ENCODE measurements around the gene ALPG.
A peak's percentile ranks its signal among the peaks of the same experiment; 100 is the strongest.
"Not testable (repeated sequence)": the region's sequence is repeated elsewhere in the genome, so short reads cannot be mapped to it uniquely, and the experiment has no call there.

ALPG gene

DNA sequence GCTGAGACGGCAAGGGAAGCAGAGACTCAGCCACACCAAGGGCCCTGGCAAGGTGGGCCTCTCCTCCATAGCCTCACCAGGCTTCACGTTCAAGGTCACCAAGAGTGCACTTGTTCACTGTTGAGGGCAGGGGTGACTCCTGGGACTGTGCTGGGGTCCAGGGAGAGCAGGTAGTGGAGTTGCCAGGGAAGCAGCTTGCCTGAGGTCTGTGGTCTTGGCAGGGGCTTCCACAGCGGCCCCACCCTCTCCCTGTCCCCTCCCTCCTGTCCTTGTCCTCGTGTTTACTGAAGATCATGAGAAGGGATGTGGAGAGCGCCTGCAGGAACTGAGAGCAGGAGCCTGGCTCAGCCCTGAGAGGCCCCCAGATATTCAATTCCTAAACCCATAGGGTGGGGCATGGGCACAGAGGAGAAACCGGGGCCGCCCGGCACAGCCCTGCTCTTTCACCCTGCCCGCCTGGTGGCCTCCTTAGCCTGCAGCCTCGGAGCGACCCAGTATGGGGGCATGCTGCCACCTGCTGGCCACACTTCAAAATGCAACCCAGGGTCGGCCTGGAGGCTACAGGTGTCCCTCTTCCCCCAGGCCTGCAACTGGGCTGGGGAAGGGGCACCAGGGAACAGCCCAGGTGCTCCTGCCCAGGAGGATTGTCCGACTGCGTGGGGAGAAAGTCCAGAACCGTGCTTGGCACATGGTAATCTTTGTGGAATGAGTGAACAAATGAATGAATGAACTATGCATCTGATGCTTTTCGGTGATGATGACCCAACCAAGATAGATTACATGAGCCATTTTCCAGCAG is 33.8 kb downstream of the ALPG start:
- peak; percentile 77 for DNase-seq (ENCODE audit: low spot score)

GRCh38 chr2:232441147-232441651 is 34.6 kb downstream of the ALPG start:
- no peak for DNase-seq (ENCODE audit: low spot score)

DNA sequence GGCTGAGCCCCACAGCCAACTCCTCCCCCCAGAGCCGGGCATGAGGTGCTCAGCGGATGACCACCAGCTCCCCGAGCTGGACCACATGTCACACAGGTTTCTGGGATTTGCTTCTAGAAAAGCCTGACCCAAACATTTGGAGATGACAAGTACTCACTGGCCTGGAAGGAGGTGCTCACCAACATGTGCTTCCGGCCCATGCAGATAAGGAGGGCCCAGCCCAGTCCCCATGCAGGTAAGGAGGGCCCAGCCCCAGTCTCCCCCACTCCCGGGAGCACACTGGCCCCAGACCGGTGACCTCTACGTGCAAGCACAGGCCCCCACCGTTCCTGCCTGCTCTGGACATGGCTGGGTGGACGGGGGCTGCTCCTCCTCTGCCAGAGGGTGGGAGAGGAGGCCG is 35.3 kb downstream of the ALPG start:
- DNase-seq (ENCODE audit: low spot score), result not testable (repeated sequence)

- DNase-seq (ENCODE audit: low spot score), result not testable (repeated sequence)
Measured at GRCh38 chr2:232442431-232442830, 35.8 kb downstream of the ALPG start.

GRCh38 chr2:232443047-232443446 is 36.4 kb downstream of the ALPG start:
- DNase-seq (ENCODE audit: low spot score), result not testable (repeated sequence)

DNA sequence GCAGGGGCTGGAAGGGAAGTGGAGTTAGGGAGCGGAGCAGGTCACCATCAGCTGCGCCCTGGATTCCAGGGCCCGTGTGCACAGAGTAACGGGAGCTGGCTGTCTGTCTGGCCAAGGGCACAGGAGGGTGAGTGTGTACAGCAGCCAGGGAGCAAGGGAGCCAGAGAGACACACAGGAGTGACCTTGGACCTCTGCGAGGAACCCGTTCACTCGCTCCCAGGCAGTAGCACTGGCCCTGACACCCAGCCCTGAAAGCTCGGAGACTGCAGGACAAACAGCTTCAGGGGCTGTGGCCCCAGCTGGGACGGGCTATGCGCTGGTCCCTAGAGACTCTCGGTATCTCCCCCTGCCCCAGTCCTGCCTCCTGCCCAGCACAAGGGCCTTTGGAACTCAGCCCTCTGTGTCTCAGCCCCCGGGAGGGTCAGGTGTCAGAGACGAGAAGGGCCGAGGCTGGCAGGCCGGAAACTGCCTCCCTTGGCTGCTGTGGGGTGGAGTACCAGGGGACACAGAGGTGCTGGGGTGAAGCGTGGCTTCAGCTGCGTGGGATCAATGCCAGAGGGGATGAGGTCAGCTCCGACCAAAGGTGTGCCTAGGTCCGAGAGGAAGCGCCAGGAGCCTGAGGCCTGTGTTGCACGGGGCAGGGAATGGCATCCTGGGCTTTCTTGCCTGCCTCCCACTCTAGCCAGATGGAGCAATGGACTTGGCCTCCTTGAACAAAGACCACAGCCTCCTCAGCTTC is 37.2 kb downstream of the ALPG start:
- not testable (repeated sequence) for DNase-seq (ENCODE audit: low spot score)

- DNase-seq (ENCODE audit: low spot score), result peak; percentile 68
Measured at GRCh38 chr2:232444409-232445148, 37.9 kb downstream of the ALPG start.

DNA sequence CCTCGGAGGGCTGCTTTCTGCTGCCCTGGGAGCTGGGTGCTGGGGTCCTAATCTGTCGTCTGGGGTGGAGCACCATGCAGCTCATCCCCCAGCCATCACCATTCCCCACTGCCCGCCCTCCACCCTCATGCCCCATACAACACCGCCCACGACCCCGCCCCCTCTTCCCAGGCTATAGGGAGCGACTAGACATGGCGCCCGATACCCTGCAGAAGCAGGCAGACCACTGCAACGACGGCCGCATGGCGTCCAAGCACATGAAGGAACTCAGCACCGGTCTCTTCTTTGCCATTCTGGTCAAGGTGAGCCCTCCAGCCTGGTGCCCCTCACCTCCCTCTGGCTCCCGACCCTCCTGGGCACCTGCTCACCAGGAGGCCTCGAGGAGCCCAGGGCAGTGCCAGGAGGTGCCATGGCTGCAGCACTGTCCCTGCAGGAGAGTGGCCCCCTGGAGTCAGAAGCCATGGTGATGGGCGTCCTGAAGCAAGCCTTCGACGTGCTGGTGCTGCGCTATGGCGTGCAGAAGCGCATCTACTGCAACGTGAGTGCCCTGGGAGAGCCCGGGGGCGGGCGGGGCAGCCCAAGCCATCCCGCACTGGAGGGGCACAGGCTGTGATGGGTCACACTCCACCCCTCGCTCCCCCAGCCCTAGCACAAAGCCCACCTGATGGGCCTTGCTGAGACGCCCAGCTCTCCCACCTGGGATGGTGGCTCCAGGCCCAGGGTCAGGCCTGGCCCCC is 38.7 kb downstream of the ALPG start:
- not testable (repeated sequence) for DNase-seq (ENCODE audit: low spot score)

- DNase-seq (ENCODE audit: low spot score), result not testable (repeated sequence)
Measured at GRCh38 chr2:232446266-232446777, 39.7 kb downstream of the ALPG start.

DNA sequence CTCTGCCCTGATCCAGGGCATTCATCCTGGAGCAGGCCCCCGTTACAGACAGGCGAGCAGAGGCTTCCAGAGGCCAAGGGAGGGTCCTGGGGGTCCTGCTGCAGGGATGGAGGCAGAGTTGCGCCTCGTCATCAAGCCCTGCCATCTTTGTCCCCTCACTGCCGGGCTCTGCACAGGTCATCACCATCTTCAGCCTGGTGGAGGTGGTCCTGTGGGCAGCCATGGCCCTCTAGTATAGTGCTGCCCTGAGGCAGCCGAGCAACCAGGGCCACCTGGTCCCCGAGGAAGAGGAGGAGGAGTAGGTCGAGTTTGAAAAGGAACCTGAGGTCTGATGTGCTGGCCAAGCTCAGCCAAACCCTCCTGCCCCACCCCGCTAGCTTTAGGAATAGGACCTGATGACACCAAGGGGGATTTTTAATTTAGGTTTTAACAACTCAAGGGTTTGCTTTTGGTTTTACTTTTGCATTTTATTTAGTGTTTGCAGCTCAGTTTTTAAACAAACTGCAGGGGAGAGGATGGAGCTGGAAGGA is 40.5 kb downstream of the ALPG start:
- no peak for DNase-seq (ENCODE audit: low spot score)

DNA sequence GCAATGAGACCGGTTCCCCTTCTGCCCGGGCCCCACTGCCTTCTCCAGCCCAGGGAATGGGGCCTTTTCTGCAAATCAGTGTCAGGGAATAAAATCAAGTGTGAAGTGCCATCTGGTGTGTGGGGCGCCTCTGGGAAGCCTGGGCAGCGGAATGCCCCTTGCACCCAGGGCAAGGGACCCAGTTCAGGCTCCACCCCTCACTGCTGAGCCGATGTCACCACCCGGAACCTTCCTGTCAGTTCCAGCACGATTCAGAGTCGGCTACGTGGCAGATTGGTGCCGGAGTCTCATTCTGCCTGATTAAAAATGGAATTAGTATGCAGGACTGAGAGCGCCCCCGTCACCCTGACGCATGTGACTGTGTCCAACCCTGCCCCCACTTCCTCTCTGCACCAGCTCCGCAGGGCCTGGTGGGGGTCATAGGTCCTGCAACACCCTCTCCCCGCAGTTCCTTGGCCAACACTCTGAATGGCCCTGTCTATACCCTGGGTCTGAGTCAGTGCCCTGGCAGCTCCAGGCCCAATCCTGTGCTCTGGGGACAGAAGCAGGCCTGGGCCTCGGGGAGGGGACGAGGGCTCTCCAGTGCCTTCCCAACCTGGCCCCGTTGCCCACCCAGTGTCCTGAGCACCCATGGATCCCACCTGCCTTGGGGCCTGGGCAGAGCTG is 41.1 kb downstream of the ALPG start:
- DNase-seq (ENCODE audit: low spot score), result no peak

DNA sequence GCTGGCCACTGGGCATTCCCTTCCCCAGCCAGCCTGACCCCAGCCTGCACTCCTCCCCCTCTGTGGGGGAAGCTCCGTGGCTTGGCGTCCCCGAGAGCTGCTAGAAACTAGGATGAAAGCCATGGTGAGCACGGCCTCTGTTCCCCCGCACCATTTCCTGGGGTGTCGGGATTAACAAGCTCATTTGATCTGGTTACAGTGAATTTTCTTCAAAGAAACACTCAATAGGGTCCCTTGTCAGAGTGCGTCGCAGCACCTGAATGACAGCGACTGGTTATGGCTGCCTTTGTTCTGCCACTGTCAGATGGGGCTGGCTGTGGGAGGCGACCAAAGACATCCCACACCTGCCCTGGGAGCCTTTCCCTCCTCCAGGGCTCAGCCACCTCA is 41.7 kb downstream of the ALPG start:
- no peak for DNase-seq (ENCODE audit: low spot score)

DNA sequence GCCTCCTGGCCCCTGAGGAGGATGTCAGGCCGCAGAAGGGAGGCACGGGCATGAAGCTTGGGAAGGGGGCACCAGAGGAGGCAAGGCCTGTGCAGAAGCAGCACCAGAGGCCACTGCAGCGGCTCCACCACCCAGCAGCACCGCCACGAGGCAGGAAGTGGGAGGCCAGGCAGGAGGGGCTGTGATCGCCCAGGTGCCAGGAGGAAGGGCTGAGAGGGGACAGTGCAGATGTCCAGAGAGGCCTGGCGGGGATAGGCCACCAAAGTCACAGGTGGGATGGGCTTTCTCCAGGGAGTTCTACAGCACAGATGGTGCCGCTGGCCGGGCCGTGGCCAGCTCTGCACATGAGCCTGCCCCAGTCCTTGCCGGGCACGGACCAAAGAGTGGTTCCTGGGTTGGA is 43.3 kb downstream of the ALPG start:
- DNase-seq (ENCODE audit: low spot score), result no peak

GRCh38 chr2:232451645-232452044 is 45.0 kb downstream of the ALPG start:
- DNase-seq (ENCODE audit: low spot score), result not testable (repeated sequence)

GRCh38 chr2:232454630-232455029 is 48.0 kb downstream of the ALPG start:
- no peak for DNase-seq (ENCODE audit: low spot score)

DNA sequence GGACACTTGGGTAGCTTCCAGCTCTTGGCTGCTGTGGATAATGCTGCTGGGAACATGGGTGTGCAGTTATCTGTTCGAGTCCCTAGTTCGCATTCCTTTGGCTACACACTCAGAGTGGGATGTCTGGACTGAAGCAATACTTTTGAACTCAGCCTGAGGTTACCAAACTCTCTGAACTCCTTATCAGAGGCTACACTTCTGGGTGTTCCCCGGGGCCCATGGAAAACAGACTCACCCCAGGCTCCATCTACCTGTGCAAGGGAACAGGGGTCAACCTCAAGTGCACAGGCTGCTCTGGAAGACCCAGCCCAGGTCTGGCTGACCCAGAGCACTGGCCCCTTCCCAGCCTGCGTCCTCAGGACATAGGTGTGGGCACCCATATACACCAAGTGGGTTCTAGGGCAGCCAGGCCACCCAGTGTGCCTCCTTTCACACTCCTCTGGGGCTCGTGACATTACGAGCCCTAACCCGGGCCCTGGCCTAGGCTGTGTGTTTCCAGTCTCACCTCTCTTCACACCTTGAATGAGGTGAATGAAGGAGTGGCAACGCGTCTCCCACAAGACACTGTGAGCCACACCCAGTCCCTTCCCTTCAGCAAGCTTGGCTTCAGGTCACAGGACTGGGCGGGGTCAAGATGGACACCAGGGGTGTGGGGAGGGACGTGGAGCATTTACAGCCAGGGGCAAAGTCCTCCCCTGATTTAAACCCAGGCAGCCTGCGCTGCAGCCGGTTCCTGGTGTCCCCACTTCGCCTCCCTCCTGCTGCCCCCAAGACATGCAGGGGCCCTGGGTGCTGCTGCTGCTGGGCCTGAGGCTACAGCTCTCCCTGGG is 49.0 kb downstream of the ALPG start, which contains the start of gene ALPI:
Gene ALPI, plus strand, starts transcription at position 728 of the 830 bp plus-strand sequence. Its CDS starts 47 bp downstream, at position 775.
- no peak for DNase-seq (ENCODE audit: low spot score)

GRCh38 chr2:232456296-232457120 is 49.9 kb downstream of the ALPG start:
- no peak for DNase-seq (ENCODE audit: low spot score)

DNA sequence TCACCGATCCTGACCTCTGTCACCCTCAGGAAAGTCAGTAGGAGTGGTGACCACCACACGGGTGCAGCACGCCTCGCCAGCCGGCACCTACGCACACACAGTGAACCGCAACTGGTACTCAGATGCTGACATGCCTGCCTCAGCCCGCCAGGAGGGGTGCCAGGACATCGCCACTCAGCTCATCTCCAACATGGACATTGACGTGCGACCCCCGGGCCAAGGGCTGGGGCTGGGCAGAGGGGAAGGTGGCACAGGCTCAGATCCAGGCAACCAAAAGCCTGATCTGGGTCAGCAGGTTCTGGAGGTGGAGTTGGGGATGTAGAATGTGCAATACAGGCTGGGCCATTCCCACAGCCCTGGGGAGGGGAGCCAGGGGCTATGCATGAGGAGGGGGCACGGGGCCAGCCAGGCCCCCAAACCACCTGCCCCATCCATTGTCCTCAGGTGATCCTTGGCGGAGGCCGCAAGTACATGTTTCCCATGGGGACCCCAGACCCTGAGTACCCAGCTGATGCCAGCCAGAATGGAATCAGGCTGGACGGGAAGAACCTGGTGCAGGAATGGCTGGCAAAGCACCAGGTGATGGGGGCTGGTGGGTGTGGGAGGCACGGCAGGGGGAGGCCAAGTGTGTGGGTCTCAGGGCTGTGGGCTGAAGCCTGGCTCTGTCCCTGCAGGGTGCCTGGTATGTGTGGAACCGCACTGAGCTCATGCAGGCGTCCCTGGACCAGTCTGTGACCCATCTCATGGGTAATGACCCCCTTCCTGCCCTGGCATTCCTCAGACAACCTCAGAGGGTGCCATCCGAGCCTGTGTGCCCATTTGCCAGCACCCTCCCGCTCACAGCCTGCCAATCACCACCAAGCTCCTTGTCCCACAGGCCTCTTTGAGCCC is 50.7 kb downstream of the ALPG start:
- no peak for DNase-seq (ENCODE audit: low spot score)

All from AG08395 (cell line).